NOMO-1 treated with DMSO at 0.1 percent for 48 hours (cell line): ENCODE results near the gene MAGI1.

Experiments
- DNase-seq: peaks from one replicate; lab custom pipeline; 2025; ENCODE audit not compliant: unreplicated experiment; lab: John Stamatoyannopoulos, UW

MAGI1 gene

DNA sequence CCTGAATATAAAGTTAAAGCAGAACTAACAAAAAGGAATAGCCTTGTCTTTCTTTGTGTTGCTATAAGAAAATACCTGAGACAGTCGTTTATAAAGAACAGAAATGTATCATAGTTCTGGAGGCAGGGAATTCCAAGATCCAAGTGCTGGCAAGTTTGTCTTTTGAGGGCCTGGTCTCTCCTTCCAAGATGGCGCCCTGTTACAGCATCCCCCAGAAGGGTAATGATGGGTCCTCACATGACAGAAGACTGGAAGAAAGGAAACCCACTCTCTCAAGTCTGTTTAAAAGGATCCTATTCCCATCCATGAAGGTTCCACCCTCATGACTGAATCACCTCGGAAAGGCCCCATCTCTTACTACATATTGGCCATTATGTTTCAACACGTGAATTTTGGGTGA lies 435.1 kb downstream of the MAGI1 start:
- no peak for DNase-seq

- no peak for DNase-seq
These were observed 437.8 kb downstream of the MAGI1 start for GRCh38 chr3:65600888-65601287.

GRCh38 chr3:65597952-65598413 lies 440.7 kb downstream of the MAGI1 start:
- no peak for DNase-seq

GRCh38 chr3:65597226-65597951 lies 441.3 kb downstream of the MAGI1 start:
- DNase-seq = no peak

DNA sequence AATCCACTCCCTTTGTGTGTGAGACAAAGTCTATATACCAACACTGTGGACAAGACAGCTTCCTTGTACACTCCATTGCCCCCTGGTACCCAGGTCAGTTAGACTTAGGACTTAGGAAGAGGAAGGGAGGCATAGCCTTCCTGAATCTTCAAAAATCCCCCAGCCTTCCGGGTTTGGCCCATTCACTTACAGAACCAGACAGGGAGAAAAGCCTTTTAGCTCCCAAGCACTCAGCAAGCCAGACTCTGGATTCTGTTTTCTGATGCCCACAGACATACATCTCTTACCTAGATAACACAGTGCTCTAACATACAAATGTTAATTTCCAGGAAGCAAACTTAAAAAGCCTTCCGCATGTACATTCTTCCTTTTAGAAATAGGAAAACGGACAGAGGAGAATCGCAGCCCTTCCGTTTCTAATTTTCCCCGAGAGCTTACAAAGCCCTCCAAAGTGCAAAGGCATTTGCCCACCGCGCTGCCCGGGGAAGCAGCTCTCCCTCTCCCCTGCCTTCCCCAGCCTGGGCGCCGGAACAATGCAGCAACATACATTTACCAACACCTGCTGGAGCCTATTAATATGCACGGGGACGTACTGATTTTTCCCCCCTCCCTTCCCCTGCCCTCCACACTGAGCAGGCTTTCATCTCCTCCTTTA lies 442.0 kb downstream of the MAGI1 start:
- no peak for DNase-seq

- no peak for DNase-seq
These were observed 442.8 kb downstream of the MAGI1 start for GRCh38 chr3:65596029-65596300.

DNA sequence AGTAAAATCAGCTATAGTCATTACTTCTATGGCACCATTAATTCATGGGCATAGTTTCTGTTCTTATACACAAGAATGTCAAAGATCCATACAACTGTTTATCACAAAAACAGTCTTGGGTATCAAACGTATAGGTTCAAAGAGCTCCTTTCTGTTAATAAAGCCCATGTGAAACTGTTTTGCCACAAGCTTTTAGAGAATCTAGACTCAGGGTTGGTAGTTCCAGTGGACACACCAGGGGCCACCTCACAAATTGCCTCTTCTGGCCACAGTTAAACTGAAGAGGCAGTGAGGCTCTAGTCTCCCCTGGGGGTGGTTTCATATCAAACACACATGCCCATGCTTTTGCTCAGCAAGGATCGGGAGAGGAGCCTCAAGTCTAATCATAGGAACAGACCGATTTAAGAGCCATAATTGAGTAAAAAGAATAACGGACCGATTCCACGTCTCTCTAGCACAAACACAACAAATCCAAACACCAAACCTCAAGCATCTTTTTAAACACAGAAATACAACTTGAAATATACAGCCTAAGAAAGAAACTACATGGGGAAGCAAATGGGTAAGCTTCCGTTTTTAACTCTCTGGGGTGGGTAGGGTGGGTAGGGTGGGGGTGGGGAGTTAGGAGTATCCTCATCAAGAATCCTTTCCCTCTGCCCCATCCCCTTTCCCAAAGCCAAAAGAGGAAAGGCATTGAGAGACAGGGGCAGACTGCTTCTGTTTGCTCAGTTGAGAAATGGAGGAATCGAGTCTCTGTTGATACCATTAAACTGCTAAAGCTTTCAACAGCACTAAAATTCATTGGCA lies 443.3 kb downstream of the MAGI1 start:
- DNase-seq = no peak

DNA sequence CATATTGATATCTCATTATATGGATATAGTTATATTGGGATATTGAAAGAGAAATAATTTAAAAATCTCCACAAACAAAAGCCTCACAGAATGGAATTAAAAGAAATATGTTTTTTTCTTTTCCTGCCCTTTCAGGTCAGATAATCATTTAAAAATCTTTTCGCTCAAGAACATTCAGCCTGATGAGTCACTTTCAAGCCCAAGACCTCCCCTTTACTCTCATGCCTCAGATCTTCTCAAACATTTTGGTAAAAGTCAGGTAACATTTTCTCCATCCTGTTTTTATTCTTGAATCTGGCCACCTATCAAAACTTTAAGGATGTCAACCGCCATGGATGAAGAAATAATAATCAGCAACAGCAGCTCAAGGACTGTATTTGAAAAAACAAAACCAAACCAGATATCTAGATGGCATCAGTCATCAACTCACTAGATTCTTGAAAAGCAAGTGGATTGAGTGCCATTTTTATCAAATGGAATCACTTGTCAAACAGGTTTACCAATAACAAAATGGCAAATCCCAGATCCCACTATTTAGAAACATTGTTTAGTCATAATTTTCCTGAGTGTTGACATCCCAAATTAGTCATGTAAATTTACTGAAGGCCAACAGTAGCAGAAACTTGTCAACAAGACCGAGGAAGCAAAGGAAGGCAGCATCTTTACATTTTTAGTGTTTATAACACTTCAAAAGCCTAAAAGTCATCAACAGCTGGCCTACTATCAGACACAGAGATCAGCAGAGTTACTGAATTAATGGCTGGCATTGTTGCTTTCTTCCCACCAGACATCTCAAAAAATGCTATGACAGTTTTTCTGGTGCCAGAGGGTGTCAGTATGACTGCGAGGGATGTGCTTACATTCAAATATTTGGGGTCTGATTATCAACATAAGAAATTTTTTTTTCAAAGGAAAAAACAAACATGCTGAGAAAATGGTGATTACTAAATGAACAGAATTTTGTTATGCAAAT lies 444.7 kb downstream of the MAGI1 start:
- no peak for DNase-seq

GRCh38 chr3:65591313-65591712 lies 447.4 kb downstream of the MAGI1 start:
- no peak for DNase-seq

DNA sequence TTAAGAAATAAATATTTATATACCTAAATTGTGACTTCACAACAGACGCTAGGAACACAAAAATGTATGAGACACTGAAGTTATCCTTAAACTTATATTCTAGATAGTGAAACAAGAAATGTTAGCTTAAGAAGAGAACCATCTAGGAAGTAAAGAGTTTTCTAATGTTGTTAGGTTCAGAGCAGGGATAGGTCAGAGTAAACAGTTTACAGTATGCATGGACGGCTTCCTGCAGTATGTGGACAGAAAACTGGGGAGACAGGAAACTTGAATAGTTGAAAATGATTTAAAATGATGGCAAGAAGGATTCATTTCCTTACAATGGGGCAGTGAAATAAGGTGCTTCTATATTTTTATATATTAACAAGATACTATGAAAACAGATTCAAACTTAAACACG lies 449.8 kb downstream of the MAGI1 start:
- no peak for DNase-seq

DNA sequence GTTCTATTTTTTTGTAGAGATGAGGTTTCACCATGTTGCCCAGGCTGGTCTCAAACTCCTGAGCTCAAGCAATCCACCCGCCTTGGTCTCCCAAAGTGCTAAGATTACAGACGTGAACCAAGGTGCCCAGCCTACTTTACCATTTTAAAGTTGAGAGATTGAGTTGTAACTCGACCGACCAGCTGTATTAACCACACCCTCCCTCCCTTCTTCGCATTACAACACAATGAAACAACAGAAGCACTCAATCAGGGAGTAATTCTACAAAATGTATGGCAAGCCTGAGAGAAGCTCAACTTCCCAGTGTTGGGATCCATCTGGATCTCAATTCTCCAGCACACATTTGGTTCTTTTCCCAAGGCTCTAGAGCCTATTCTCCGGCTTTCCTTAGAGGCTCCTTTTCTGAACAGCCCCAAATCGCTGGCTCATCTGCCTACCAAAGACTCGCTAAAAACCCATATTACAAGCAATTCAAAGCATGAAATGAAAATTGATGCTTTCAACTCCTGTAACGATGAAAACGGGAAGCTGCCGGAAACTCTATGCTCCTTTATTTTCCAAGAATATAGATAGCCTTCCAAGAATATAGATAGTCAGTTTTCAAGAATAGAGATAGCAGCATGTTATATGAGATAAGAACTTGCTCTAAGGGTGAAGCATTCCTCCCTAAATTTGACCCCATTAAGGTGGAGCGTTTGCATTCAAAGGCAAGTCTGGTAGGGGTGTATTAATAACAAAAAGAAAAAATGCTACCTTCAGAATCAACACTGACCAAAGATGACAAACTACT lies 450.9 kb downstream of the MAGI1 start:
- DNase-seq = no peak

DNA sequence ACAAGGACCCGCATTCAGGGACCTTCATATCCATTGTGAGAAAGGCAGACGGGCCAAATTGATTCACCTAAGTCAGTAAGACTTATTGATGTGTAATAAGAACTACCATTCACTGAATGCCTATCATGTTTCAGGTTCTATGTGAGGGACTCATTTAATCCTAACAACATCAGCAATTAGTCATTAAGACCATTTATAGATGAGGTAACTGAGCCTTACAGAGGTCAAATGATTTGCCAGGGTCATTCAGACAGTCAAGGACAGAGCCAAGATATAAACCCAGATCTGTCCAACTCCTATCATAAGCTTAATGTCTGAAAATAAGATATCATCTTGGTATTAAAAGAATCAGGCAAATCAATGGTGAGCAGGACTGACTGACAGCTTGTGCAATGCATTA lies 453.8 kb downstream of the MAGI1 start:
- DNase-seq = no peak

- no peak for DNase-seq
These were observed 454.7 kb downstream of the MAGI1 start for GRCh38 chr3:65584002-65584401.

DNA sequence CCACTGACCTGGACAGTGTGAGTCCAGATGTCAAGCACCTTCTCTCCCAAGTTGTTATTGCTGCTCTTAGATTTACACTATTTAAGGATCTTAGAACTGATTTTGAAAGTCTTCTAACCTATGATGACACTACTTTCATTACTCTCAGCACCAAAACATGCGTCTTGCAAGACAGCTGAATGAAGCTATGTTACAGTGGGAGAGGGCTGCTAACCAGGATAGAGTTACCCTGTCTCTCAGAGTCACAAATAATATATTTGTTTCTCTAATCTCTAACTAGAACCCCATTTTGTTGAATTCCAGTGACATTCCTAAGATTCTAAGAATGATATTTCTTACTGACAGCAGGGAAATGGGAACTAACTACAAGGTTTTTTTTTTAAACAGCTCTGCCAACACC lies 455.5 kb downstream of the MAGI1 start:
- DNase-seq = no peak

- no peak for DNase-seq
These were observed 456.6 kb downstream of the MAGI1 start for GRCh38 chr3:65582012-65582717.

- peak; percentile 59 for DNase-seq
These were observed 457.4 kb downstream of the MAGI1 start for GRCh38 chr3:65581313-65581712.

GRCh38 chr3:65578861-65579260 lies 459.9 kb downstream of the MAGI1 start:
- no peak for DNase-seq

DNA sequence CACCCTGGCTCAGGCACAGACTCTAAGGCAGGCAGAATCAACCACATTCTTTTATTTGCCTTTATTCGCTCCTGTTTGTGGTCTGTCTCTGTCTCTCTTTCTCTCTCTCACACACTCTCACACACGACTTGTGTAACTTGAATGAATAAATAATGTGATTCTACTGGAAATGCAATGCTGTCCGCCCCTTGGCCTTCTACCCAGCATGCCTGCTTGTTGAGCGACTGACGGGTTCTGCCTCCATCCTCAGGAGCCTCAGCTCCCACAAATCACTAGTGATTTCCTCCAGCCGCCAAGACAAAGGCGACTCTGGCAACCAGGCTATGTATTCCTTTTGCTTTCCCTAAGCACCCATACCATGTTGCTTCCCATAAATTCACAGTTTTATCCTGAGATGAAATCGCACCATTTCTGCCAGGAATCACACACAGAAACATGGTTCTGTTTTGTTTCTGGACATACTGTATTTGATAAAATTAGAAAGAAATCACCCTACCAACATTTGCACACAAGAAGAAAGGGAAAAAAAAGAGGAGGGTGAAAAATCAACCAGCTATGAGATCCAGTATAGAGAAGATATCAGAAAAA lies 460.8 kb downstream of the MAGI1 start:
- DNase-seq = no peak

- no peak for DNase-seq
These were observed 461.8 kb downstream of the MAGI1 start for GRCh38 chr3:65576966-65577365.
